GM19328 (cell line): Measurements from ENCODE around the gene ERI3.

Experiments
- ATAC-seq: cut with Tn5 transposase; IDR thresholded peaks from one replicate; pipeline ENCODE4 v1.9.1; 2021; ENCODE audit warnings: mild to moderate bottlenecking, moderate library complexity; ENCODE audit not compliant: unreplicated experiment

ERI3 gene

DNA sequence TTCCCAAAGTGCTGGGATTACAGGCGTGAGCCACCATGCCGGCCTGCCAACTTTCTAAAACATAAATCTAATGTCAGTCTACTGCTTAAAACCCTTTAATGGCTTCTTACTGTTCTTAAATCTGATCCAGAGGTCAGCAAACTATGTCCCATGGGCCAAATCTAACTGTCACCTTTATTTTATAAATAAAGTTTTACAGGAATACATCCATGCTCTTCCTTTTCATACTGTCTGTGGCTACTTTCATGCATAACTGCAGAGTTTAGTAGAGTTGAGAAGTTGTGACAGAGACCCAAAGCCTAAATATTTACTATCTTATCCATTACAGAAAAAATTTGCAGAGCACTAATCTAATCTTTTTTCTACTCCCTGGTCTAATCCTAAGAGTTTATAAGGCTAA is 3.8 kb downstream of the ERI3 start:
- no peak for ATAC-seq

DNA sequence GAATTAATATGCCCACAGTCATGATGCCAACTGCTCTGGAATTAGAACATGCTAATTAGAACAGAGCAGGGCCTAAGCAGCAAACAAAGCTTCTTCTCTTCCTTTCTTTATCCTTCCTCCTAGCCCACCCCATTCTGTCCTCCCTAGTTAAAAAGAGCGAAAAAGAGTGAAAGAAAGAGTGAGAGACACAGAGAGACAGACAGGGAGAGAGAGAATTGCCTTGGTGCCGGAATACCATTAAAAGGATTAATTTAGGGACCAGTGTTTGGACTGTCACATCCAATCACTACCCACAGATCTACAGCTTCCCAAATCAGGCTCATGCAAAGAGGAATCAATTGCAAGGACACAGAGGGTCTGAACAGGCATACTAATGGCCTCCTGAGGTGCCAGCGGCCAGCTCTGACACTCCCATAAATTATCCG is 7.0 kb downstream of the ERI3 start:
- ATAC-seq: no peak

DNA sequence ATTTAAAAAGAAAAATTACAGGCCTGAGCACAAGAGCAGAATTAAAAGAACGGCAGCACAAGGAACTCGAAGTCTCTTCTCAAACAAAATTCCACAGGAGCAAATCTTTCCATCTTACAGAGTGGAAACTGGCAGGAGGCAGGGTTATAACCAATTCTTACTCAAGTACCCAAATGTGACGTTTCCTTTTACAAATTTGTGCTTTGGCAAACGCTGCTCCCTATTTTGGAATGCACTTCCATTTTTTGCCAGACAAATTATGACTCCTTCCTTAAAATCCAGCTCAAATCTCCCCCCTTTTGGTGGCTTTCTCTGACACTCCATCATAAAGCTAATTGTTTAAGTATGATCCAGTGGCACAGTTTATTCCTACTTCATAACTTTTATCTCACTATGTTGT is 7.8 kb downstream of the ERI3 start:
- no peak for ATAC-seq

DNA sequence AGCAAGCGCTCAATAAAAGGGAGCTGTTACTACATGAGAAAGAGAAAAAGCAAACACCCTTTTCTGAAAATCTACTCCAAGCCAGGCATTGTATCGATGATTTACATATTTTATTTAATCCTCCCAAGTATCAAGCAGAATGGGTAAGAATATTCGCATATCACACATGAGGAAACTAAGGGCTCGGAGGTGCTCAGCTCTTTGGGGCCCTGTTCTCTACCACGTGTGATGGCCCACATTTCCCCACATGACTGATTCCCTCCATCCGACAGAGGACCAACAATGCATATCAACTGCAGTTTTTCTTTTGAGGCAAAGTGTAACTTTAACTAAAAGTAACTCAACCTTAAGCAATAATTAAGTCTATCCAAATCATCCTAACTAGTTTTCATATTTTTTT is 8.2 kb downstream of the ERI3 start:
- no peak for ATAC-seq

DNA sequence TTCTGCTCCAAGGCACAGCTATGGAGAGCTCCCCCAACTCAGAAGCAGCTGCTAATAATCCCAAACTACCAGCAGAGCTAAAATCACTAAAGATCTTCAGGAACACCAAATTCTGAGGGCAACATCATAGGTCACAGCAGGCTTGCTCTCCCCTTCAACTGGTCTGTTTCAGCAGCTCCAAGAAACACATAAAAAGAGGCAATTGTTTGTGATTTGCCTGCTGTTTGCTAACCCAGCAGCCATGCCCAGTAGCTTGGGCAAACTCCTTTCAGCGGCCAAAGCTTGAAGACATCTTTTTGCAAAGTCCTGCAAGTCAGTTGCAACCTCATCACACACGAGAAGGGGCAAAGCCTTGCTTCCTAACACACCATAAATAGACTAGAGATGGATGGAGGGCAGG is 8.9 kb downstream of the ERI3 start:
- no peak for ATAC-seq

DNA sequence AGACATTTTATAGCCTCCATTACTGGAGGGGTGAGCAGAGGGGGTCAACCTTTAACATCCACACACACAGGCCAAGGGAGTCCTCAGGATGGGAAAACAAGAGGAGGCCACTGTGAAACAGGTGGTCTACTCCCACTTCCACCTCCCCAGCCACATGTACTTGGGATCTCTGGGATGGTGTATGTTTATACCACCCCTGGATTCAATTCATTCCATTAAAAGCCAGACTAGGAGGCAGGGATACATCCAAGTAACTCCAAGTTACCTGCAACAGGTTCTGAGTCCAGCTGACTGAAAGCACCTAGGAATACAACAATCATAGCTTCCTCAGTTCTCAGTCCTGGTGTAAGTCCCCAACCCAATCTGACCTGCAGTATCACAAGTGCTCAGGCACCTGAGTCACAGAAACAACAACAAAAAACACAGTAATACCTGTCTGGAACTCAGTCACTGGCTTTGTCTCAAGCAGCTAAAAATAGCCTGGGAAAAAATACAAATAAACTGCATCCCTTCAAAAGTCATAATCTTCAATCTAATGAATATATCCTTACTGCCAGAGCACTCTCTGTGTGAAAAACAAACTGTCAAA is 9.8 kb downstream of the ERI3 start:
- no peak for ATAC-seq

DNA sequence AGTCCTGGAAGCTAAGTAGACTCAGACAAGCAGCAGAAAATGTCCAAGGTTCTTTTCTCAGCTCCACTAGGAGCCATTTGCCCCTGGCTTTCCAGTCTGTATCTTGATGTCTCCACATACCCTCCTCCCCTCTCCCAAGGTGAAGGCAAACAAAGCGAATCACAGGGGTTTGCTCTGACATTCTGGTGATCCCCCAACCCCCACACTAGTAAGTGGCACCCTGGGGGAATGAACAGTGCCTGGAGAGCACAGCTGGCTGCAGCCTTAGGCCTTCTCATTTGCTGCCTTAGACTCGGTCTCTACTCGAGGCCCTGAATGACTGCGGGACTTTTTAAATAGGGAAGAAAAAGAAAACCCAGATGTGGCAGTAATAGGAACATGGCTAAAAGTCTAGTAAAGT is 15.3 kb downstream of the ERI3 start:
- ATAC-seq: no peak

DNA sequence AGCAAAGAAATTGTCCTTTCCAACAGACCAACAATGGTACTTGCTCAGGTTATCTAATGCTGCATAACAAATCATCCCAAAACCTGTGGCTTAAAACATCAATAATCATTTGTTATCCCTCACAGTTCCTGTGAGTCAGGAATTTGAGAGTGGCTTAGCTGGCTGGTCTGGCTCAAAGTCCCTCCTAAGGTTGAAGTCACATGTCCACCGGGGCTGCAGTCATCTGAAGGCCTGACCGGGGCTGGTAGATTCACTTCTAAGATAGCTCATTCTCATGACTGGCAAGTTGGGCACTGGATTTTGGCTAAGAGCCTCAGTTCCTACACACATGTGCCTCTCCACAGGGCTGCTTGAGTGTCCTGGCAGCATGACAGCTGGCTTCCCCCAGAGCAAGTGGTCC is 16.9 kb downstream of the ERI3 start:
- no peak for ATAC-seq

DNA sequence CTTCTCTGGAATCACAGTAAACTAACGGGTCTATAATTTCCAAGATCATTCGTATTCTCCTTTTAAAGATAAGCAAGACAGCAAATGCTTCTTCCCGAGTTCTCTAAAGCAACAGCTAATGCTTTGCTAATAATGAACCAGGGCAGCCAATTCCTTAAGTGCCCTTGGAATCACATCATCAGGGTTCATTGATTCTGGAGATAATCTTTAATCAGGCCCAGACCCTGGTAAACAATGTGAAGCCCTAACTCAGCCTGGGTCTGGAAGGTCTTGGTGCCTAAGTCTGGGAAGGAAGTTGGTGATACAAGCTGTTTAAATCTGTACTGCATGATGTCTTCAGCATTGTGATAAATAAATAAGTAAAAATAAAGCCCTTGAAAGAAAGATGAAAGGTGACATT is 18.4 kb downstream of the ERI3 start:
- no peak for ATAC-seq

DNA sequence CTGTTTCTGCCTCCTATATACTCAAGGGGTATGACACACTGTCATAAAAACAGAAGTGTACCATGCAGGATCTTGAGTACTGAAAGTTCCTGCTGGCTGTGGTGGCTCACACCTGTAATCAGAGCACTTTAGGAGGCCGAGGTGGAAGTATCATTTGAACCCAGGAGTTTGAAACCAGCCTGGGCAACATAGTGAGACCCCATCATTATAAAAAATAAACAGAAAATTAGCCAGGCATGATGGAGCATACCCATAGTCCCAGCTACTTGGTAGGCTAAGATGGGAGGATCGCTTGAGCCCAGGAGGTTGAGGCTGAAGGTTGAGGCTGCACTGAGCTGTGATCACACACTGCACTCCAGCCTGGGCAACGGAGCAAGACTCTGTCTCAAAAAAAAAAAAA is 20.1 kb downstream of the ERI3 start:
- no peak for ATAC-seq

DNA sequence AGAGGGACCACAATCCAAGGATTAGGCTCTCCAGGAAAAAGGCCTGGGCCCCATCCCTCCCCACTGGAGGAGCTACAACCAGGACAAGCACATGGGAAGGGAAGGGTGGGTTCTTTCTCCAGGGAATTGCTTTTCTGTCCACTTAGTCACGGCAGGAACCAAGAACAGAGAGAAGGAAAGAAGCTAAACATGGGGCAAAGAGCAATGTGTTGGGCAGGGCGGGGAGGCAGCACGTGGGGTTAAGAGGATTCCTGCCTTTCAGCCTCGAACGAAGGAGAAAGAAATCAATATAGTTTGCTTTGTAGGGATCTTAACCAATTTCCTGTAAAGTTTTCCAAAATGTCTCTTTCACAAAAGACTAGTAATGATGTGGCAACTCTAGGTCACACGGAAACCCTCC is 21.7 kb downstream of the ERI3 start:
- ATAC-seq: no peak

DNA sequence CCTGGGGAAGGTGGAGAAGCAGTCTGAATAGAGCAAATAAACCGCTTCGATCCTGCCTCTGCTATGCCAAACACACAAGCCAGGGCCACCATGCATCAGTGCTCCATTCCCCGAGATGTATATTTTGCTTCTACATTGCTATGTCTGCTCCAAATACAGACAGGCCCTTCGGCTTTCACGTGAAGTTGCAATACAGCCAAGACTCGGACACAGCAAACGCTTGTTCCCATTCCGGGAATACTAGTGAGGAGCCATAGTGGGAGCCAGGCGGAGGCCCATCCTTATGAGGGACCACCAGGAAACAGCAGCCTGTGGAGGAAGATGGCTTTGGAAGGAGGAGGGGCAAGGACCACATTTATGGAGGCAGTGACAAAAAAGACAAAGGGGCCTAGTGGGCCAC is 22.6 kb downstream of the ERI3 start:
- no peak for ATAC-seq

DNA sequence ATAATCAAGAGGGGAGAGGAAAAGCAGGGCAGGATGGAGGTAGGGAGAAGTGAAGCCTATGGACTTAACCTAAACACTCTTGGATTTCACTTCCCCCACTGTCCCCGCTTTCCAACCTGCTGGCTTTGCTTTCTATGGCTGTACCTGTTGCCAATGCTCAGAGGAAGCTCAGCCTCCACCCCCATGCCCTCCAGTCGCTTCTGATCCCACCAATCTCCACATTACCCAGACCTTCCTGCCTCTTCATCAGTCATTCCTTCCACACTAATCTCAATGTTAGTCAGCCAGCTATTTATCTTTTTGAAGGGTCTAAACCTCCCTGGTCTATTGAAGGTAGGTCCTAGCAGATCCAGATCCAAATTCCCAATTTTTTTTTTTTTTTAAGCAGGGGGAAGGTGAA is 24.1 kb downstream of the ERI3 start:
- no peak for ATAC-seq

DNA sequence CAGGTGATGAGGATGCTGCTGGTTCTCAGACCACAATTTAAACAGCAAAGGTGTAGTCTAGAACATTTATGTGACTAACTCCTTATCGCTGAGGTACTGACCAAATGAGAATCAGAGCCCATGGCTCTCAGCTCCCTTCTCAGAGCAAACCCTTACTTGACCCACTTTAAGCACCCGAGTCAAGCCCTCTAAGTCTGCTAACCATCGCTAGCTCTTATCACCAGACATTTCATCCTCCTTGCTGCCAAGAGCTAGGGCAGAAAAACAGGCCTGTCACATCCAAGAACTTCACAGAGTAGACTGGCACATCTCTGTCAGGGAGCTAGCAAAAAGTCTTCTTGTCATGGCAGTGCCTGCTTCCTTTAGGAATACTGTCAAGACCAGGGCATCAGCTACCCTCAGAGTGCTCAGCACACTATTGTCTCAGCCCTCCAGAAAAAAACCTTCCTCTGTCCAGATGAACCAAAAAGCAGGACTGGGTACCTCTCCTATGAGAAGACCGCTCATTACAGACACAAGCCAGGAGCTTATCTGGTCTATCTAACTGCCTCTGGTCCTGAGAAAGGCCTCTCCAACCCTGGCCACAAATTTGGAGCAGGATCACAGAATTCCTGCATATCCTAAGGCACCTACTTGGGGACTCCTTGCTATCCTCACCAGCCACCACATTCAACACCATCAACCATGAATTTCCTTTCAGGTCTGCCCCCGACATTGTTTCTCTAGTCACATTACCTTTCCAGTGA is 26.2 kb downstream of the ERI3 start:
- no peak for ATAC-seq

DNA sequence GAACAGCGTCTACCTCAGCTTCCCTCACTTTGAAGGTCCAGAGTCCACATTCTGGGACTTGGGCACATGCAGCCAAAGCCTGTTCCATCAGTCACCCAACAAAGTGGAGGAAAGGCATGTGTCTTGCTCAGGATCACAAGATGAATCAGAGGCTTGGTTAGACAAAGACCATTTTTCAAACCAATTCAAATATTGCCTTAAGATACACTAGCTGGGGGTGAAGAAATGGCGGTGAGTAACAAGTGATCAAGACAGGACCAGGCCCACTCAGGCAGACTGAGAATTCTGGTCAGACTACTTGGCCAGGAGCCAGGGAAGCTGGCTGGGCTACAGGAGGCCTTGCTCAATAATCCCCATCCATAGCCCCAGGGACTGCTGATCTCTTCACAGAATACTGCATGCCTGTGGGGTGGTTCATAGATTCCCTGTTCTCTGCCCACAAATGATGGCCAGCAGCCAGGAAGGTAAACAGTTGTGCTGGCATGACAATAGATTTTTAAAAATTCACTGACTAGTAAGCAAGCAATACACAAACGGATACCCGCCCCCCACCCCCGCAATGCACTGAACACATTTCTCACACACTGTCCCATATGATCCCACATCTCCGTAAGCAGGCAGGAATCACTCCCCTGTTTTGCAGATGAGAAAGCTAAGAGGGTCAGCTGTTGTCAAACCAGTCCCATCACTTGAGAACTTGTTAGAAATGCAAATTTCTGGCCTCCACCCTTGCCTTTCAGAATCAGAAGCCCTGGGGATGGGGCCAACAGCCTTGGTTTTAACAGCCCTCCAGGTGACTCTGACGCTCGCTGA is 27.2 kb downstream of the ERI3 start:
- no peak for ATAC-seq

DNA sequence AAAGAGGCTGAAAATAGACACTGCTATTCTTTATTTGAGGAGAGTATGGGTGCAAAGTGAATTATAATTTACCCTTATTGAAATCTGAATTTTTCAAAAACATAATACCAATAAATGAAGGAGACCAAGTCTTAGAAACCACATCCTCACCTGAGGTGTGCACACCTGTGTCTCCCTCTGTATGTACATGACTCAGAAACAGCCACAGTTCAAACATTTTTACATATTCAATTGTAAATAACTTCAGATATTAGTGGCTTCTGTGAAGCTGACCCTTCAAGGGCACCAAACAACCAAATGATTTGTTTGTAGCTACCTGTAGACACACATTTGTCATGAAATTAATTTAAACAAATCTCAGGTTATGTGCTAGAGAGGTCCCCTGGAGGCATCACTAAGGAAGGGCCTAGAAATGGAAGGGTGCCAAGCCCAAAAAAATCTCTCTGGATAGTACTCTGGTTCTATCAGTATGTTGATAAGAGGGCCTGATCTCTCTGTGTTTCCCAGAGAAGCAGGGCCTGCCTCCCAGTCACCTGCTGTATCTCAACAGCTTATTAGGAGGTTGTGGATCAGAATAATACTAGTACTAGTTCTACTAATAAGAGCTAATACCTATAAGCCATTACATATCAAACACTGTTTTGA is 28.1 kb downstream of the ERI3 start:
- no peak for ATAC-seq

DNA sequence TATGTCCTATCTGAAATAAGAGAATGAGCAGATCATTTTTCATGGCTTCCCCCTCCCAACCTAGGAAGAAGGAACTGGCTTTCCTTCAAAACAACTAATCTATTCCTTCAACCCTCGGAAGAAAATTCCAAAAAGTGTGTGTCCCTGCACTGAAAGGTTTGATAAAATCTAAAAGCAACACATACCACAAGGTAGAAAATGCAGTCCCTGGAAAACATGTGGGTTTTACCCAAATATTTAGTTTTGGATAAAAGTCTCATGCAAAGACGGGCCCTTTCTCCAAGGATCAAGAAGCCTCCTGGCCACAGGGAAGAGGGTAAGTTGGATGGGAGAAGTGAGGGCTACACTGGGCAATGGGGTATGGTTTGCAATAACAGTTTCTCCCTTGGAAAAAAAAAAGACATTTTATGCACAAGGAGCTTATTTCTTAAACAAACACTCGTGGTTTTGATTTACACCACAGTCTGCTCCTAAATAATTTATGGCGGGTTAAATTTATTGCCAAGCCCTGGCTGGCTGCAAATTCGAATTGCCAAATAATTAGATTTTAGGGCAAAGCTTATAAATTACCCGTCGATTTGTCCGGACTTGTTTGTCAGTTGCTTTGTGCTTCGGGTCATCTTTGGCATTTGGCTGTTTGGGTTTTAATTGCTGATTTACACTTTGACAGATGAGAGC is 28.9 kb downstream of the ERI3 start:
- no peak for ATAC-seq

DNA sequence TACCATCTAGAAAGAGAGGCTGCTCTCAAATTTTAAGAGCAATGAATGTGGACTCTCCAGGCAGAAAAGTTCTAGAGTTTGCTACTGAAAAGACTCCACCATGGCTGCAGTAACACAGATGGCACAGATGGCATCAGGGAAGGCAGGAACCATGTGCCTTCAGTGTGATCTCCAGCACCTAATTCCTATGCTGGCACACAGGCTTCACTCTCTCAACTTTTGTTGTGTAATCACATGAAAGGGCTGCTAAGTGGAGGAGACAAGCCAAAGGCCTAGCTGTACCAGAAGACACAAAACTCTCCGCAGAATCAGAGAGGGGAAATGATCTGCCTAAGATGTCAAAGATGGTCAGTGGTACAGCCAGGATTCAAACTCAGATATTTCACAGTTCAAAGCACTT is 31.1 kb downstream of the ERI3 start:
- no peak for ATAC-seq

DNA sequence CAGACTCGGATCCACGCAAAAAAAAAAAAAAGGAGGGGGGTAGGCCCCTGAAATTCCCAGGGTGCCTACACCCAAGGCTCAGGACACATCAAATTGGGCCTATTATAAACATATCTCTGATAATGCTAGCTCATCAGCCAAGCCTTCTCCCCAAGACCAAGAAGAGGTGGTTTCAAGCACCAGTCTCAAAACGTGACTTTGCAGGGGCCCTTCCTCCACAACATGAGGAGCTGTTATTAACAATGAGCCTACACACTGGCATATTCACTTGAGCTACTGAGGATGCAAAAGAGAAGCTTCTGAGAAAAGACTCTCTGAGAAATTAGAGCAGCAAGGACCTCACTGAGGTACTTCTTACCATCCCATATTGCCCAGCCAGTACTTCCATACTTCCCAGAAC is 32.7 kb downstream of the ERI3 start:
- no peak for ATAC-seq

DNA sequence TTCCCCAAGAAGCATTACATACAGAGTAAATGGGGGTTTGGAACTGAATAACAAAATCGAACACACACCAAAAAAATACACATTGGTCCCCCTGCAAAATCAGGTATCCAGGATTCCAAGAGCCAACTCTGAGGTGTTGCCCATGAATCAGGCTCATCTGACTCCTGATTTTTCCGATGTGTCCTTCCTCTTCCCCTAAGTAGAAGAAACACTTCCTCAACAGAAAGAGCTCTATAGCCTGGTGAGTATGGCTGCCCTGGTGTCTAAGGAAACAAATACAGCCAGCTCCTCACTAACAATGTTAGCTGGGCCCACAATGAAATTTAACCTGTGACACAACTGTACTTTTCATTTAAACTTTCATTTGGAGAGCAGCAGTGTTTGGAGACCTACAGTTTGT is 33.6 kb downstream of the ERI3 start:
- ATAC-seq: no peak
